H9 (cell line): ENCODE data around the gene DRGX. TPM values are rescaled to one million over a fixed set of nuclear protein-coding genes. Genes with fewer than 3 reads are reported as not detected.

ENCODE experiments used
- DNase-seq: peaks from one replicate; pipeline ENCODE4 v3.0.0-alpha.2; 2017
- H2AFZ ChIP-seq: one replicate; pipeline ENCODE4 v1.6.1; 2013; ENCODE audit warnings: mild to moderate bottlenecking, low read length, control low read depth, moderate library complexity
- H2AK5ac ChIP-seq: 2 replicates; pipeline ENCODE4 v1.6.1; 2013; ENCODE audit warnings: low read length, control low read depth, mixed read lengths; ENCODE audit not compliant: insufficient read length
- H2BK120ac ChIP-seq: one replicate; pipeline ENCODE4 v1.6.1; 2013; ENCODE audit warnings: low read depth, mild to moderate bottlenecking, low read length, control low read depth, inconsistent platforms; ENCODE audit not compliant: poor library complexity, severe bottlenecking
- H2BK12ac ChIP-seq: 2 replicates; pipeline ENCODE4 v1.6.1; 2013; ENCODE audit warnings: low read length, control low read depth, mixed read lengths, low read depth; ENCODE audit not compliant: insufficient read length
- H2BK15ac ChIP-seq: 2 replicates; pipeline ENCODE4 v1.6.1; 2013; ENCODE audit warnings: low read depth, low read length, control low read depth
- H2BK20ac ChIP-seq: one replicate; pipeline ENCODE4 v1.6.1; 2013; ENCODE audit warnings: low read depth, mild to moderate bottlenecking, low read length, control low read depth, inconsistent platforms; ENCODE audit not compliant: poor library complexity, severe bottlenecking
- H2BK5ac ChIP-seq: 2 replicates; pipeline ENCODE4 v1.6.1; 2013; ENCODE audit warnings: low read length, control low read depth, mixed read lengths; ENCODE audit not compliant: insufficient read length
- H3K14ac ChIP-seq: 2 replicates; pipeline ENCODE4 v1.6.1; 2013; ENCODE audit warnings: low read length, control low read depth; ENCODE audit not compliant: insufficient read depth
- H3K18ac ChIP-seq: 2 replicates; pipeline ENCODE4 v1.6.1; 2013; ENCODE audit warnings: low read depth, mild to moderate bottlenecking, mixed read lengths, low read length, control low read depth; ENCODE audit not compliant: insufficient read length
- H3K23ac ChIP-seq: 2 replicates; pipeline ENCODE4 v1.6.1; 2013; ENCODE audit warnings: low read length, control low read depth, mixed read lengths, low read depth; ENCODE audit not compliant: insufficient read length
- H3K23me2 ChIP-seq: 2 replicates; pipeline ENCODE4 v1.6.1; 2013; ENCODE audit warnings: low read depth, mild to moderate bottlenecking, mixed read lengths, low read length, control low read depth; ENCODE audit not compliant: insufficient read length, poor library complexity, severe bottlenecking
- H3K27ac ChIP-seq: 2 replicates; pipeline ENCODE4 v1.5.1; 2013; ENCODE audit warnings: low read length, control low read depth, mixed read lengths, low read depth; ENCODE audit not compliant: insufficient read length
- H3K27me3 ChIP-seq: 2 replicates; pipeline ENCODE4 v1.6.1; 2013; ENCODE audit warnings: low read length, control low read depth, inconsistent platforms; ENCODE audit not compliant: insufficient read depth
- H3K4ac ChIP-seq: 2 replicates; pipeline ENCODE4 v1.6.1; 2013; ENCODE audit warnings: low read depth, mild to moderate bottlenecking, control low read depth, inconsistent platforms, low read length, moderate library complexity
- H3K4me1 ChIP-seq: 2 replicates; pipeline ENCODE4 v1.6.1; 2013; ENCODE audit warnings: low read length, control low read depth, inconsistent platforms; ENCODE audit not compliant: insufficient read depth
- H3K4me2 ChIP-seq: 2 replicates; pipeline ENCODE4 v1.6.1; 2013; ENCODE audit warnings: low read length, control low read depth, mixed read lengths; ENCODE audit not compliant: insufficient read length, insufficient read depth
- H3K56ac ChIP-seq: 2 replicates; pipeline ENCODE4 v1.6.1; 2013; ENCODE audit warnings: low read depth, mild to moderate bottlenecking, mixed read lengths, low read length, control low read depth; ENCODE audit not compliant: insufficient read length
- H3K79me1 ChIP-seq: 2 replicates; pipeline ENCODE4 v1.6.1; 2013; ENCODE audit warnings: low read depth, mild to moderate bottlenecking, moderate library complexity, low read length, control low read depth, inconsistent platforms; ENCODE audit not compliant: insufficient read depth, poor library complexity, severe bottlenecking
- H3K79me2 ChIP-seq: 2 replicates; pipeline ENCODE4 v1.6.1; 2013; ENCODE audit warnings: low read length, control low read depth, inconsistent platforms; ENCODE audit not compliant: insufficient read depth
- H3K9ac ChIP-seq: 2 replicates; pipeline ENCODE4 v1.6.1; 2013; ENCODE audit warnings: low read length, control low read depth, mixed read lengths; ENCODE audit not compliant: insufficient read length; ENCODE audit errors: extremely low read depth
- H3K9me3 ChIP-seq: one replicate; pipeline ENCODE4 v1.6.1; 2013; ENCODE audit warnings: low read depth, low read length, inconsistent platforms; ENCODE audit not compliant: control insufficient read depth
- H3T11ph ChIP-seq: one replicate; pipeline ENCODE4 v1.6.1; 2013; ENCODE audit warnings: mild to moderate bottlenecking, low read length, control low read depth, inconsistent platforms
- H4K20me1 ChIP-seq: one replicate; pipeline ENCODE4 v1.6.1; 2013; ENCODE audit not compliant: control insufficient read depth, insufficient read length, insufficient read depth
- H4K5ac ChIP-seq: 2 replicates; pipeline ENCODE4 v1.6.1; 2013; ENCODE audit warnings: low read depth, mild to moderate bottlenecking, mixed read lengths, low read length, control low read depth; ENCODE audit not compliant: insufficient read length
- H4K8ac ChIP-seq: replicated peaks from 2 replicates; pipeline ENCODE4 v1.6.1; 2013; ENCODE audit warnings: low read length, control low read depth, mixed read lengths, low read depth; ENCODE audit not compliant: insufficient read length
- H4K91ac ChIP-seq: 2 replicates; pipeline ENCODE4 v1.6.1; 2013; ENCODE audit warnings: low read depth, mild to moderate bottlenecking, moderate library complexity, mixed read lengths, low read length, control low read depth; ENCODE audit not compliant: insufficient read length
- H3K27ac Mint-ChIP-seq, 3 experiments: 2 replicates in 2 of 3; 3 replicates in 1 of 3; pipeline ENCODE4 v1.8.0; 2020 to 2021; ENCODE audit warnings: mixed read lengths in 3 of 3, mild to moderate bottlenecking in 1 of 3, moderate library complexity in 1 of 3
- H3K27me3 Mint-ChIP-seq: 2 replicates; pipeline ENCODE4 v1.8.0; 2021; ENCODE audit warnings: low read depth, mild to moderate bottlenecking, moderate library complexity, mixed read lengths
- H3K36me3 Mint-ChIP-seq, 3 experiments: 2 replicates in 2 of 3; 3 replicates in 1 of 3; pipeline ENCODE4 v1.8.0; 2020 to 2021; ENCODE audit warnings: low read depth in 3 of 3, mixed read lengths in 3 of 3; ENCODE audit not compliant: insufficient read depth in 1 of 3
- H3K4me1 Mint-ChIP-seq, 2 experiments: 2 replicates each; pipeline ENCODE4 v1.8.0; 2020; ENCODE audit warnings: mixed read lengths in 2 of 2
- H3K4me3 Mint-ChIP-seq, 2 experiments: 2 replicates in 1 of 2; 3 replicates in 1 of 2; pipeline ENCODE4 v1.8.0; 2020 to 2021; ENCODE audit warnings: mild to moderate bottlenecking in 2 of 2, mixed read lengths in 2 of 2, moderate library complexity in 1 of 2
- H3K9me3 Mint-ChIP-seq, 2 experiments: 2 replicates in 1 of 2; 3 replicates in 1 of 2; pipeline ENCODE4 v1.8.0; 2020; ENCODE audit warnings: mild to moderate bottlenecking in 2 of 2, mixed read lengths in 2 of 2, moderate library complexity in 1 of 2
- WGBS: extraction: QIAGEN DNeasy Blood & Tissue Kit; methylation state at CpG from one replicate; pipeline ENCODE4 v1.1.7; 2013; ENCODE audit warnings: missing lambda C conversion rate, low lambda C conversion rate, mixed read lengths; ENCODE audit not compliant: insufficient read length; ENCODE audit errors: extremely low coverage; 5-methylcytosine and 5-hydroxymethylcytosine counted together
- total RNA-seq: library from RNA; stranded (reverse); gene quantifications from 2 replicates; pipeline ENCODE4 v1.2.1, GENCODE V29; 2021
- TF ChIP-seq, protein P1 (sequence below): fragments of 200-600 bp; sonication (generic); conservative IDR thresholded peaks from 3 replicates; pipeline ENCODE4 v1.8.0; 2021; ENCODE audit warnings: antibody characterized with exemption, mild to moderate bottlenecking

The DRGX gene
- total RNA-seq, 1 experiment from 2014 or later = not detected

- Histone ChIP-seq H3K23me2 (no peaks in the 10 kb centered on the region), H2BK120ac (no peak overlapping the region), H2BK5ac (no peak overlapping the region), H4K91ac (no peak overlapping the region), H3K18ac (no peak overlapping the region), H2BK20ac (no peak overlapping the region), H4K8ac (no peak overlapping the region), H2AFZ (no peak overlapping the region), H2BK15ac (no peak overlapping the region), H2AK5ac (no peak overlapping the region), H3K4me1 (peaks cover 3% of the 10 kb centered on the region; the same call in 1 of the 2 replicates), H3K79me1 (no peaks in the 10 kb centered on the region), H3K4ac (no peak overlapping the region), H3K14ac (no peak overlapping the region), H4K20me1 (no peaks in the 10 kb centered on the region), H3K79me2 (no peaks in the 10 kb centered on the region), H3K23ac (no peak overlapping the region), H3K56ac (no peak overlapping the region), H2BK12ac (no peak overlapping the region), H4K5ac (no peak overlapping the region), H3K27ac (no peak overlapping the region), H3K9me3 (no peaks in the 10 kb centered on the region), H3K27me3 (no peaks in the 10 kb centered on the region), H3T11ph (no peak overlapping the region), H3K4me2 (no peak overlapping the region), H3K9ac (no peak overlapping the region)
- H3K4me1 Mint-ChIP-seq = peaks cover 16 to 18% of the 10 kb centered on the region in 2 experiments
- no peak overlapping the region for H3K27ac Mint-ChIP-seq
- no peaks in the 10 kb centered on the region; a peak in 1 of 5 replicates for H3K9me3 Mint-ChIP-seq
- DNase-seq = no peak
- no peaks in the 10 kb centered on the region for H3K36me3 Mint-ChIP-seq
- peaks cover 14% of the 10 kb centered on the region; the same call in 1 of the 2 replicates for H3K27me3 Mint-ChIP-seq
- no peak overlapping the region for H3K4me3 Mint-ChIP-seq
- TF ChIP-seq, protein P1, sequence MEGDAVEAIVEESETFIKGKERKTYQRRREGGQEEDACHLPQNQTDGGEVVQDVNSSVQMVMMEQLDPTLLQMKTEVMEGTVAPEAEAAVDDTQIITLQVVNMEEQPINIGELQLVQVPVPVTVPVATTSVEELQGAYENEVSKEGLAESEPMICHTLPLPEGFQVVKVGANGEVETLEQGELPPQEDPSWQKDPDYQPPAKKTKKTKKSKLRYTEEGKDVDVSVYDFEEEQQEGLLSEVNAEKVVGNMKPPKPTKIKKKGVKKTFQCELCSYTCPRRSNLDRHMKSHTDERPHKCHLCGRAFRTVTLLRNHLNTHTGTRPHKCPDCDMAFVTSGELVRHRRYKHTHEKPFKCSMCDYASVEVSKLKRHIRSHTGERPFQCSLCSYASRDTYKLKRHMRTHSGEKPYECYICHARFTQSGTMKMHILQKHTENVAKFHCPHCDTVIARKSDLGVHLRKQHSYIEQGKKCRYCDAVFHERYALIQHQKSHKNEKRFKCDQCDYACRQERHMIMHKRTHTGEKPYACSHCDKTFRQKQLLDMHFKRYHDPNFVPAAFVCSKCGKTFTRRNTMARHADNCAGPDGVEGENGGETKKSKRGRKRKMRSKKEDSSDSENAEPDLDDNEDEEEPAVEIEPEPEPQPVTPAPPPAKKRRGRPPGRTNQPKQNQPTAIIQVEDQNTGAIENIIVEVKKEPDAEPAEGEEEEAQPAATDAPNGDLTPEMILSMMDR = no peak
- WGBS = no CpG with 5 or more reads among the region's 7 CpGs
Measured at GRCh38 chr10:49410365-49411074, 14.6 kb upstream of the DRGX start.
